Measurements from ENCODE around the gene KCTD5. TPM values are rescaled to one million over a fixed set of nuclear protein-coding genes. Genes with fewer than 3 reads are reported as not detected.
"Not testable (repeated sequence)": the region's sequence is repeated elsewhere in the genome, so short reads cannot be mapped to it uniquely, and the experiment has no call there.

The KCTD5 gene
- total RNA-seq, 1 experiment from 2014 or later, result 27.8 TPM

- TF ChIP-seq FOXP4 (CRISPR knock-in tag; IDR thresholded peaks at IDR 0.05), result no peak; the same call in 1 of the 2 replicates
- TF ChIP-seq FOXK1 (CRISPR knock-in tag; IDR thresholded peaks at IDR 0.05), result no peak
- TF ChIP-seq, protein P1, sequence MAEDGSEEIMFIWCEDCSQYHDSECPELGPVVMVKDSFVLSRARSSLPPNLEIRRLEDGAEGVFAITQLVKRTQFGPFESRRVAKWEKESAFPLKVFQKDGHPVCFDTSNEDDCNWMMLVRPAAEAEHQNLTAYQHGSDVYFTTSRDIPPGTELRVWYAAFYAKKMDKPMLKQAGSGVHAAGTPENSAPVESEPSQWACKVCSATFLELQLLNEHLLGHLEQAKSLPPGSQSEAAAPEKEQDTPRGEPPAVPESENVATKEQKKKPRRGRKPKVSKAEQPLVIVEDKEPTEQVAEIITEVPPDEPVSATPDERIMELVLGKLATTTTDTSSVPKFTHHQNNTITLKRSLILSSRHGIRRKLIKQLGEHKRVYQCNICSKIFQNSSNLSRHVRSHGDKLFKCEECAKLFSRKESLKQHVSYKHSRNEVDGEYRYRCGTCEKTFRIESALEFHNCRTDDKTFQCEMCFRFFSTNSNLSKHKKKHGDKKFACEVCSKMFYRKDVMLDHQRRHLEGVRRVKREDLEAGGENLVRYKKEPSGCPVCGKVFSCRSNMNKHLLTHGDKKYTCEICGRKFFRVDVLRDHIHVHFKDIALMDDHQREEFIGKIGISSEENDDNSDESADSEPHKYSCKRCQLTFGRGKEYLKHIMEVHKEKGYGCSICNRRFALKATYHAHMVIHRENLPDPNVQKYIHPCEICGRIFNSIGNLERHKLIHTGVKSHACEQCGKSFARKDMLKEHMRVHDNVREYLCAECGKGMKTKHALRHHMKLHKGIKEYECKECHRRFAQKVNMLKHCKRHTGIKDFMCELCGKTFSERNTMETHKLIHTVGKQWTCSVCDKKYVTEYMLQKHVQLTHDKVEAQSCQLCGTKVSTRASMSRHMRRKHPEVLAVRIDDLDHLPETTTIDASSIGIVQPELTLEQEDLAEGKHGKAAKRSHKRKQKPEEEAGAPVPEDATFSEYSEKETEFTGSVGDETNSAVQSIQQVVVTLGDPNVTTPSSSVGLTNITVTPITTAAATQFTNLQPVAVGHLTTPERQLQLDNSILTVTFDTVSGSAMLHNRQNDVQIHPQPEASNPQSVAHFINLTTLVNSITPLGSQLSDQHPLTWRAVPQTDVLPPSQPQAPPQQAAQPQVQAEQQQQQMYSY (CRISPR knock-in tag; IDR thresholded peaks at IDR 0.05), result 0 out of 2 replicates have a peak, but pooled peaks have one; percentile 16
These were observed 38.7 kb downstream of the KCTD5 start (continued) for GRCh38 chr16:2720719-2721633.

- H3K27me3 Mint-ChIP-seq (ENCODE audit: low read depth); H3K9me3 Mint-ChIP-seq; POLR2A ChIA-PET; ATAC-seq; H3K36me3 Mint-ChIP-seq; H3K4me1 Mint-ChIP-seq; DNase-seq (ENCODE audit: low spot score): not testable (repeated sequence)
- Mint-ChIP-seq H3K4me3 (peak overlapping the region; percentile 61), H3K27ac (peak overlapping the region; percentile 74; the same call in 1 of the 2 replicates)
- CTCF ChIA-PET, result interaction anchor here (0.6 to 0.7 kb wide), 4 partner anchors 29 to 306 kb away, joined by 3 to 5 read pairs (median 4); no protein-coding TSS in a partner anchor
These were observed 39.4 kb downstream of the KCTD5 start for GRCh38 chr16:2721634-2722173.

- Mint-ChIP-seq H3K27ac (no peak overlapping the region), H3K4me3 (no peak overlapping the region), H3K9me3 (no peaks in the 10 kb centered on the region), H3K4me1 (no peaks in the 10 kb centered on the region), H3K36me3 (no peaks in the 10 kb centered on the region), H3K27me3 (ENCODE audit: low read depth) (no peaks in the 10 kb centered on the region; the same call in 1 of the 2 replicates)
- no peak for DNase-seq (ENCODE audit: low spot score)
- ChIA-PET CTCF (interaction anchor here (0.6 kb wide), 1 partner anchor 76 kb away, joined by 3 read pairs; no protein-coding TSS in a partner anchor), POLR2A (no interaction called here)
- ATAC-seq, result no peak
- TF ChIP-seq, protein P2, sequence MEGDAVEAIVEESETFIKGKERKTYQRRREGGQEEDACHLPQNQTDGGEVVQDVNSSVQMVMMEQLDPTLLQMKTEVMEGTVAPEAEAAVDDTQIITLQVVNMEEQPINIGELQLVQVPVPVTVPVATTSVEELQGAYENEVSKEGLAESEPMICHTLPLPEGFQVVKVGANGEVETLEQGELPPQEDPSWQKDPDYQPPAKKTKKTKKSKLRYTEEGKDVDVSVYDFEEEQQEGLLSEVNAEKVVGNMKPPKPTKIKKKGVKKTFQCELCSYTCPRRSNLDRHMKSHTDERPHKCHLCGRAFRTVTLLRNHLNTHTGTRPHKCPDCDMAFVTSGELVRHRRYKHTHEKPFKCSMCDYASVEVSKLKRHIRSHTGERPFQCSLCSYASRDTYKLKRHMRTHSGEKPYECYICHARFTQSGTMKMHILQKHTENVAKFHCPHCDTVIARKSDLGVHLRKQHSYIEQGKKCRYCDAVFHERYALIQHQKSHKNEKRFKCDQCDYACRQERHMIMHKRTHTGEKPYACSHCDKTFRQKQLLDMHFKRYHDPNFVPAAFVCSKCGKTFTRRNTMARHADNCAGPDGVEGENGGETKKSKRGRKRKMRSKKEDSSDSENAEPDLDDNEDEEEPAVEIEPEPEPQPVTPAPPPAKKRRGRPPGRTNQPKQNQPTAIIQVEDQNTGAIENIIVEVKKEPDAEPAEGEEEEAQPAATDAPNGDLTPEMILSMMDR (IDR thresholded peaks at IDR 0.05), result no peak
- TF ChIP-seq, protein P3, sequence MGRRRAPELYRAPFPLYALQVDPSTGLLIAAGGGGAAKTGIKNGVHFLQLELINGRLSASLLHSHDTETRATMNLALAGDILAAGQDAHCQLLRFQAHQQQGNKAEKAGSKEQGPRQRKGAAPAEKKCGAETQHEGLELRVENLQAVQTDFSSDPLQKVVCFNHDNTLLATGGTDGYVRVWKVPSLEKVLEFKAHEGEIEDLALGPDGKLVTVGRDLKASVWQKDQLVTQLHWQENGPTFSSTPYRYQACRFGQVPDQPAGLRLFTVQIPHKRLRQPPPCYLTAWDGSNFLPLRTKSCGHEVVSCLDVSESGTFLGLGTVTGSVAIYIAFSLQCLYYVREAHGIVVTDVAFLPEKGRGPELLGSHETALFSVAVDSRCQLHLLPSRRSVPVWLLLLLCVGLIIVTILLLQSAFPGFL (CRISPR knock-in tag; IDR thresholded peaks at IDR 0.05; ENCODE audit: borderline replicate concordance), result no peak
- TF ChIP-seq CREB1 (CRISPR knock-in tag; IDR thresholded peaks at IDR 0.05), result no peak
- no peak for TF ChIP-seq TCF7 (CRISPR knock-in tag; IDR thresholded peaks at IDR 0.05; ENCODE audit: low read depth)
- TF ChIP-seq NR1H2 (CRISPR knock-in tag; IDR thresholded peaks at IDR 0.05), result no peak
- no peak for TF ChIP-seq FOXP1 (CRISPR knock-in tag; IDR thresholded peaks at IDR 0.05; ENCODE audit: borderline replicate concordance)
- no peak for TF ChIP-seq ZNF232 (CRISPR knock-in tag; IDR thresholded peaks at IDR 0.05)
- no peak for TF ChIP-seq ZNF121 (CRISPR knock-in tag; IDR thresholded peaks at IDR 0.05)
- TF ChIP-seq GABPB1 (CRISPR knock-in tag; IDR thresholded peaks at IDR 0.05), result no peak
- no peak for TF ChIP-seq IRF2 (CRISPR knock-in tag; IDR thresholded peaks at IDR 0.05; ENCODE audit: borderline replicate concordance, low read depth)
- no peak for TF ChIP-seq ZNF416 (CRISPR knock-in tag; IDR thresholded peaks at IDR 0.05)
- TF ChIP-seq, protein P4, sequence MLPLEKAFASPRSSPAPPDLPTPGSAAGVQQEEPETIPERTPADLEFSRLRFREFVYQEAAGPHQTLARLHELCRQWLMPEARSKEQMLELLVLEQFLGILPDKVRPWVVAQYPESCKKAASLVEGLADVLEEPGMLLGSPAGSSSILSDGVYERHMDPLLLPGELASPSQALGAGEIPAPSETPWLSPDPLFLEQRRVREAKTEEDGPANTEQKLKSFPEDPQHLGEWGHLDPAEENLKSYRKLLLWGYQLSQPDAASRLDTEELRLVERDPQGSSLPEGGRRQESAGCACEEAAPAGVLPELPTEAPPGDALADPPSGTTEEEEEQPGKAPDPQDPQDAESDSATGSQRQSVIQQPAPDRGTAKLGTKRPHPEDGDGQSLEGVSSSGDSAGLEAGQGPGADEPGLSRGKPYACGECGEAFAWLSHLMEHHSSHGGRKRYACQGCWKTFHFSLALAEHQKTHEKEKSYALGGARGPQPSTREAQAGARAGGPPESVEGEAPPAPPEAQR (CRISPR knock-in tag; IDR thresholded peaks at IDR 0.05), result no peak
- TF ChIP-seq ZNF423 (CRISPR knock-in tag; IDR thresholded peaks at IDR 0.05), result no peak
- no peak for TF ChIP-seq ATF6 (CRISPR knock-in tag; IDR thresholded peaks at IDR 0.05)
- TF ChIP-seq RELA (CRISPR knock-in tag; IDR thresholded peaks at IDR 0.05; ENCODE audit: borderline replicate concordance), result no peak
These were observed 41.9 kb downstream of the KCTD5 start for GRCh38 chr16:2724088-2724676.
